H1 (cell line): ENCODE results near the gene SH3PXD2B. TPM values are rescaled to one million over a fixed set of nuclear protein-coding genes. Genes with fewer than 3 reads are reported as not detected.

ENCODE experiments used
- ATF3 ChIP-seq: IDR thresholded peaks from 2 replicates; pipeline ENCODE4 v1.6.1; 2011; ENCODE audit warnings: low read depth, mild to moderate bottlenecking, low read length; ENCODE audit not compliant: insufficient read depth
- EZH2 ChIP-seq: fragments of 200-600 bp; sonication (generic); IDR thresholded peaks from 2 replicates; pipeline ENCODE4 v1.7.1; 2012; ENCODE audit warnings: low read depth, mild to moderate bottlenecking, moderate library complexity, low read length, inconsistent platforms; ENCODE audit not compliant: severe bottlenecking
- PHF8 ChIP-seq: fragments of 200-600 bp; sonication (generic); conservative IDR thresholded peaks from 2 replicates; pipeline ENCODE4 v1.7.1; 2012; ENCODE audit warnings: low read depth, mild to moderate bottlenecking, inconsistent platforms, low read length, moderate library complexity
- RBBP5 ChIP-seq: IDR thresholded peaks from 2 replicates; pipeline ENCODE4 v1.7.1; 2012; ENCODE audit warnings: low read depth, mild to moderate bottlenecking, inconsistent platforms, low read length, moderate library complexity, borderline replicate concordance
- SRF ChIP-seq: IDR thresholded peaks from 2 replicates; pipeline ENCODE4 v1.6.1; 2011; ENCODE audit warnings: mild to moderate bottlenecking, low read depth, low read length, moderate library complexity
- polyA plus RNA-seq, 7 experiments: library from polyadenylated mRNA; depleted of rRNA in 3 of 7; stranded (reverse) in 5 of 7; unstranded in 2 of 7; fragments of >200 nt in 5 of 7; fragments of 200-250 nt in 2 of 7; gene quantifications; 1 replicate in 5 of 7; 2 replicates in 1 of 7; 4 replicates in 1 of 7; pipeline versions ENCODE4 v1.2.1 to v1.2.3, GENCODE V29; 2011 to 2013; ENCODE audit warnings: missing spikeins in 2 of 7, mixed read lengths in 2 of 7
- total RNA-seq: library from RNA; stranded (reverse); fragmentation: NEBNext Ultra II Directional; extraction: Animal tissue kit (Norgen Biotek cat#: 25700); gene quantifications from 2 replicates; pipeline ENCODE4 v1.2.1, GENCODE V29; 2021

SH3PXD2B gene
- total and polyA plus RNA-seq, 2 of the 8 experiments (the other 6 are each of a cell fraction or from before 2014, with no cell fraction given): 32.9 to 72.9 TPM

DNA sequence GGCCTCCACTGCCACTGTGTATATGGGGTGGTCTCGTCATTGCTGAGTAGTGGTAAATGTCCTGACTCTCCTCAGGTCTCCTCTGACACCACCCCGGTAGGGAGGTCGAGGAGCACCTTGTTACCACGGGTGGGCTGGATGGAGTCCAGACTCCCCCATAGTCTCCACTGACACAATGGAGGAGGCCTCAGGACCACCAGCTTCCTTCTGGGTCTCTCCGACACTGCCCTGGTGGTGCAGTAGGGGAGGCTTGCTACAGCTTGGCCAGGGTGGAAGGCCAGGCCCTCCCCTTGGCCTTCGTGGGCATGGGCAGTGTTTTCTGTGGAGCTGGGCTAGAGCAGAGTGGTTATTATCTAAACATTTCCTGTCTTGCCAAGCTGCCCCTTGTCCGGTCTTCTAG, 15.4 kb upstream of the SH3PXD2B start (continued):
- TF ChIP-seq EZH2 (no peak), PHF8 (no peak), ATF3 (no peak), RBBP5 (no peak), SRF (no peak)
